HepG2 (cell line): Measurements from ENCODE around the gene QPCT. TPM values are rescaled to one million over a fixed set of nuclear protein-coding genes. Genes with fewer than 3 reads are reported as not detected.

Experiments used
- ATF1 ChIP-seq: IDR thresholded peaks from 2 replicates; pipeline ENCODE4 v1.6.1; 2016; ENCODE audit warnings: mild to moderate bottlenecking, control low read depth
- DNMT1 ChIP-seq: sonication (generic); formaldehyde crosslinking; IDR thresholded peaks from 2 replicates; pipeline ENCODE4 v1.5.1; 2020; ENCODE audit warnings: mild to moderate bottlenecking, missing genetic modification reagents
- E2F5 ChIP-seq: sonication (generic); formaldehyde crosslinking; conservative IDR thresholded peaks from 2 replicates; pipeline ENCODE4 v1.4.0; 2020; ENCODE audit warnings: missing genetic modification reagents
- EED ChIP-seq: sonication (generic); formaldehyde crosslinking; IDR thresholded peaks from 2 replicates; pipeline ENCODE4 v1.5.0; 2020; ENCODE audit warnings: mild to moderate bottlenecking, missing genetic modification reagents
- MAFF ChIP-seq: IDR thresholded peaks from 2 replicates; pipeline ENCODE4 v1.6.1; 2011; ENCODE audit warnings: low read depth, low read length, improper control_type of control experiment
- MNT ChIP-seq: fragments of 450-650 bp; IDR thresholded peaks from 2 replicates; pipeline ENCODE4 v1.6.1; 2016
- NFKB2 ChIP-seq: sonication (generic); formaldehyde crosslinking; IDR thresholded peaks from 2 replicates; pipeline ENCODE4 v1.4.0; 2020; ENCODE audit warnings: missing genetic modification reagents, borderline replicate concordance
- NFKBIZ ChIP-seq: IDR thresholded peaks from 2 replicates; pipeline ENCODE4 v1.6.1; 2018; ENCODE audit warnings: missing genetic modification reagents, missing compliant biosample characterization
- PHF5A ChIP-seq: IDR thresholded peaks from one replicate; pipeline ENCODE4 v1.6.1; 2018; ENCODE audit warnings: low read depth, missing genetic modification reagents; ENCODE audit not compliant: unreplicated experiment
- PLSCR1 ChIP-seq: sonication (generic); formaldehyde crosslinking; IDR thresholded peaks from 2 replicates; pipeline ENCODE4 v1.5.0; 2020; ENCODE audit warnings: missing genetic modification reagents, mild to moderate bottlenecking, borderline replicate concordance
- RBM39 ChIP-seq: fragments of 200-400 bp; formaldehyde crosslinking; IDR thresholded peaks from one replicate; pipeline ENCODE4 v1.6.1; 2018; ENCODE audit warnings: antibody characterized with exemption, mild to moderate bottlenecking, low read depth, low read length; ENCODE audit not compliant: poor library complexity, severe bottlenecking
- SKI ChIP-seq: fragments of 450-650 bp; IDR thresholded peaks from one replicate; pipeline ENCODE4 v1.6.1; 2018; ENCODE audit warnings: mild to moderate bottlenecking; ENCODE audit not compliant: partially characterized antibody
- ZNF615 ChIP-seq: sonication (generic); formaldehyde crosslinking; IDR thresholded peaks from 2 replicates; pipeline ENCODE4 v1.5.0; 2020; ENCODE audit warnings: mild to moderate bottlenecking, missing genetic modification reagents, borderline replicate concordance
- polyA plus RNA-seq, 8 experiments: library from polyadenylated mRNA; depleted of rRNA in 3 of 8; stranded (reverse) in 7 of 8; unstranded in 1 of 8; fragments of >200 nt; fragmentation: Illumina TruSeq in 4 of 8; extraction: Trizol in 4 of 8; gene quantifications; 2 replicates each; pipeline versions ENCODE4 v1.2.1 to v1.2.3, GENCODE V29; 2011 to 2016; ENCODE audit warnings: low read depth in 4 of 8, missing spikeins in 1 of 8, mixed read lengths in 1 of 8; ENCODE audit not compliant: insufficient read depth in 1 of 8
- total RNA-seq, 5 experiments: library from RNA; depleted of rRNA; stranded (reverse); fragments of >200 nt; fragmentation: Illumina TruSeq; extraction: Trizol; gene quantifications; 2 replicates each; pipeline ENCODE4 v1.2.3, GENCODE V29; 2016; ENCODE audit warnings: low read depth in 1 of 5

Gene QPCT
- total and polyA plus RNA-seq, 2 of the 13 experiments (the other 11 are each of a cell fraction or from before 2014, with no cell fraction given): 0.77 to 1.2 TPM

DNA sequence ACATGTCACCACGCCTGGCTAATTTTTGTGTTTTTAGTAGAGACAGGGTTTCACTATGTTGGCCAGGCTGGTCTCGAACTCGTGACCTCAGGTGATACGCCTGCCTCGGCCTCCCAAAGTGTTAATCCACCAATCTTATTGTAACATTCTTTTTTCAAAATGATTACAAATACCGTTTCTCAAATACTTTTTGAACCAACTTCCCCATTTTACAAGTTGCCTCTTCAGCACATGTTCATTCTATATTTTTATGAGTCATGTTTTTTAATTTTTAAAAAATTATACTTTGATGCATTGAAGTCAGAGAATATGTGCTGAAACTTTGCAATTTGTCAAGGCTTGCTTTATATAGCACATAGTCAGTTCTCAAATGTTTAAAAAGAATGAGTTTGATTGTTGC is 58.2 kb downstream of the QPCT start (continued):
- no peak for TF ChIP-seq PLSCR1 (CRISPR knock-in tag)
- TF ChIP-seq MAFF: no peak
- no peak for TF ChIP-seq DNMT1 (CRISPR knock-in tag)
- TF ChIP-seq ATF1 (CRISPR knock-in tag): no peak
- TF ChIP-seq MNT: no peak
- TF ChIP-seq NFKBIZ (CRISPR knock-in tag): no peak
- no peak for TF ChIP-seq RBM39
- TF ChIP-seq E2F5: no peak
- no peak for TF ChIP-seq NFKB2 (CRISPR knock-in tag)
- TF ChIP-seq PHF5A (CRISPR knock-in tag): no peak
- TF ChIP-seq SKI: no peak
- TF ChIP-seq ZNF615 (CRISPR knock-in tag): no peak
- TF ChIP-seq EED (CRISPR knock-in tag): no peak
- TF ChIP-seq, all 625 proteins: peak for 0
